KMS-11 (cell line): Measurements from ENCODE around the gene DISC1.
"Not testable (repeated sequence)": the region's sequence is repeated elsewhere in the genome, so short reads cannot be mapped to it uniquely, and the experiment has no call there.

Source experiments
- H2AFZ ChIP-seq: fragments of 200-600 bp; sonication (generic); 2 replicates; pipeline ENCODE4 v1.6.1; 2016; ENCODE audit warnings: antibody characterized with exemption, mixed run types, low read depth
- H3K27ac ChIP-seq: fragments of 200-600 bp; sonication (generic); 2 replicates; pipeline ENCODE4 v1.6.1; 2016; ENCODE audit warnings: mild to moderate bottlenecking, mixed run types
- H3K27me3 ChIP-seq: fragments of 200-600 bp; sonication (generic); 2 replicates; pipeline ENCODE4 v1.6.1; 2017; ENCODE audit warnings: mild to moderate bottlenecking, low read depth, mixed run types, moderate library complexity; ENCODE audit not compliant: insufficient read depth
- H3K36me3 ChIP-seq: fragments of 200-600 bp; sonication (generic); 2 replicates; pipeline ENCODE4 v1.6.1; 2017; ENCODE audit warnings: mild to moderate bottlenecking, mixed run types; ENCODE audit not compliant: insufficient read depth
- H3K4me1 ChIP-seq: fragments of 200-600 bp; sonication (generic); 2 replicates; pipeline ENCODE4 v1.6.1; 2016; ENCODE audit warnings: mild to moderate bottlenecking, low read depth, mixed run types; ENCODE audit not compliant: poor library complexity, severe bottlenecking
- H3K4me2 ChIP-seq: fragments of 200-600 bp; sonication (generic); 2 replicates; pipeline ENCODE4 v1.7.0; 2016; ENCODE audit warnings: mild to moderate bottlenecking, mixed run types
- H3K4me3 ChIP-seq: fragments of 200-600 bp; sonication (generic); IDR thresholded peaks from 2 replicates; pipeline ENCODE4 v1.6.1; 2017; ENCODE audit warnings: low read depth, low read length, mixed read lengths; ENCODE audit not compliant: insufficient read depth
- H3K79me2 ChIP-seq: fragments of 200-600 bp; sonication (generic); 2 replicates; pipeline ENCODE4 v1.6.1; 2016; ENCODE audit warnings: low read depth, mixed run types; ENCODE audit not compliant: insufficient read depth
- H3K9ac ChIP-seq: fragments of 200-600 bp; sonication (generic); 2 replicates; pipeline ENCODE4 v1.6.1; 2016; ENCODE audit warnings: mild to moderate bottlenecking, mixed run types
- H4K20me1 ChIP-seq: fragments of 200-600 bp; sonication (generic); 2 replicates; pipeline ENCODE4 v1.6.1; 2016; ENCODE audit warnings: mild to moderate bottlenecking, mixed run types; ENCODE audit not compliant: insufficient read depth
- CTCF ChIP-seq: fragments of 200-600 bp; sonication (generic); conservative IDR thresholded peaks from 2 replicates; pipeline ENCODE4 v1.6.1; 2017; ENCODE audit warnings: low read depth, mild to moderate bottlenecking, antibody characterized with exemption, low read length, moderate library complexity, mixed read lengths

DISC1 gene

GRCh38 chr1:231591466-231591865 lies 35.1 kb upstream of the DISC1 start:
- no peak overlapping the region for H3K4me2 ChIP-seq
- no peak overlapping the region for H2AFZ ChIP-seq
- no peak for TF ChIP-seq CTCF

GRCh38 chr1:231592809-231593208 lies 33.8 kb upstream of the DISC1 start:
- no peak for TF ChIP-seq CTCF
- H3K4me2 ChIP-seq = no peak overlapping the region
- H3K27me3 ChIP-seq = no peaks in the 10 kb centered on the region

More at GRCh38 chr1:231591466-231591865, 35.1 kb upstream of the DISC1 start:
- Histone ChIP-seq H3K27me3 (no peaks in the 10 kb centered on the region), H3K4me1 (no peaks in the 10 kb centered on the region), H3K27ac (no peak overlapping the region), H3K4me3 (no peak overlapping the region), H3K36me3 (no peaks in the 10 kb centered on the region), H4K20me1 (no peaks in the 10 kb centered on the region), H3K79me2 (no peaks in the 10 kb centered on the region), H3K9ac (no peak overlapping the region)

GRCh38 chr1:231593264-231593663 lies 33.3 kb upstream of the DISC1 start:
- not testable (repeated sequence) for H3K4me3 ChIP-seq, H3K27me3 ChIP-seq, H3K4me1 ChIP-seq, H3K4me2 ChIP-seq, H3K27ac ChIP-seq, H4K20me1 ChIP-seq, H3K36me3 ChIP-seq, H2AFZ ChIP-seq, H3K79me2 ChIP-seq, H3K9ac ChIP-seq

More at GRCh38 chr1:231592809-231593208, 33.8 kb upstream of the DISC1 start:
- Histone ChIP-seq H2AFZ (no peak overlapping the region), H4K20me1 (no peaks in the 10 kb centered on the region), H3K27ac (no peak overlapping the region), H3K36me3 (no peaks in the 10 kb centered on the region), H3K79me2 (no peaks in the 10 kb centered on the region), H3K4me1 (no peaks in the 10 kb centered on the region), H3K4me3 (no peak overlapping the region), H3K9ac (no peak overlapping the region)

GRCh38 chr1:231594123-231594522 lies 32.5 kb upstream of the DISC1 start:
- Histone ChIP-seq H3K36me3 (no peaks in the 10 kb centered on the region), H2AFZ (no peak overlapping the region), H3K4me1 (no peaks in the 10 kb centered on the region), H3K9ac (no peak overlapping the region), H3K27me3 (no peaks in the 10 kb centered on the region), H4K20me1 (no peaks in the 10 kb centered on the region), H3K79me2 (no peaks in the 10 kb centered on the region), H3K4me2 (no peak overlapping the region), H3K27ac (no peak overlapping the region), H3K4me3 (no peak overlapping the region)
- TF ChIP-seq CTCF = no peak

- Histone ChIP-seq H3K36me3 (no peaks in the 10 kb centered on the region), H3K9ac (no peak overlapping the region), H3K4me2 (no peak overlapping the region), H2AFZ (no peak overlapping the region), H4K20me1 (no peaks in the 10 kb centered on the region), H3K4me1 (no peaks in the 10 kb centered on the region), H3K27ac (no peak overlapping the region), H3K79me2 (no peaks in the 10 kb centered on the region), H3K4me3 (no peak overlapping the region), H3K27me3 (no peaks in the 10 kb centered on the region)
- TF ChIP-seq CTCF = no peak
Observed at GRCh38 chr1:231594749-231595148, 31.8 kb upstream of the DISC1 start.
